22Rv1 (cell line): Measurements from ENCODE around the gene FBLIM1.

Experiments used
- H3K27ac ChIP-seq: fragments of 450-650 bp; 2 replicates; pipeline ENCODE4 v1.5.1; 2017
- ZFX ChIP-seq: fragments of 450-650 bp; IDR thresholded peaks from 2 replicates; pipeline ENCODE4 v1.6.1; 2017; ENCODE audit warnings: antibody characterized with exemption, borderline replicate concordance
- TF ChIP-seq, protein P1 (sequence below): fragments of 450-650 bp; IDR thresholded peaks from 2 replicates; pipeline ENCODE4 v1.5.1; 2017; ENCODE audit warnings: mild to moderate bottlenecking

The FBLIM1 gene

DNA sequence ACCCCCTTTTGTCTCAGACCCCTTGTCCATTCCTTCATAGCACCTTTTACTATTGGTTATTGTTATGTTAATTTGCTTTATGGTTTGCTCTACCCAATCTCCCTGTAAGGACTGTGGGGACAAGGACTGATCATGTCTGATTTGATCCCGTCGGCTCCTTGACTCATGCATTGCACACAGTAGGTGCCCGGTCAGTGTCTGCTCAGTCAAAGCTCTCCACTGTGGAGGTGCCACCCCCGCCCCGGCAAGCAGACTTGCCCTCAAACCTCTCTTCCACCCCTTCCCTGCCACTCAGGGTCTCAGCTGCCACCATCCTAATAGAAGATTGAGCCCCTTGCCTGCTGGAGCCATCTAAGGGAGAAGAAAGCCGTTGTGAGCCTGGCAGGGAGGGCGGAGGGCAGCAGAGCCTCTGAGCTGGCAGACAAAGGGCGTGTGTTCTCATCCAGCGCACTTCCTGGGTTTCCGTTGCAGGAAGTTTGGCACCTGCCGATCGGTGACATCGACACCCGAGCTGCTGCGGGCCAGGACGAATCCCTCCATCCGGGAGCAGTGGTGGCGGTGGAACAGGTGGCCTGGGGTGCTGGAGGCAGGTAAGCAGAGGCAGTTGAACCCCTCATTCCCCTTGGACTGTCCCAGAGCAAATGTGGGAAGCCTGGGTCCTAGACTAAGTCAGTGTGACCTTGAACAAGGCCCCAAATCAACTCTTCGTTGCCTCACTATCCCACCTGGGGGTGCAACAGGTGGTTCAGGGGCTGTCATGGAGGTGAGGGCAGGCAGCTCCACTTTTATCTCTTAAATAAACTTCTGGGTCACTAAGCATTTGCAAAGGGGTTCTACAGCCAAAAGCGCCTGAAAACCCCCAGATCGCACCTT, 2.2 kb upstream of the FBLIM1 start:
- TF ChIP-seq, protein P1, sequence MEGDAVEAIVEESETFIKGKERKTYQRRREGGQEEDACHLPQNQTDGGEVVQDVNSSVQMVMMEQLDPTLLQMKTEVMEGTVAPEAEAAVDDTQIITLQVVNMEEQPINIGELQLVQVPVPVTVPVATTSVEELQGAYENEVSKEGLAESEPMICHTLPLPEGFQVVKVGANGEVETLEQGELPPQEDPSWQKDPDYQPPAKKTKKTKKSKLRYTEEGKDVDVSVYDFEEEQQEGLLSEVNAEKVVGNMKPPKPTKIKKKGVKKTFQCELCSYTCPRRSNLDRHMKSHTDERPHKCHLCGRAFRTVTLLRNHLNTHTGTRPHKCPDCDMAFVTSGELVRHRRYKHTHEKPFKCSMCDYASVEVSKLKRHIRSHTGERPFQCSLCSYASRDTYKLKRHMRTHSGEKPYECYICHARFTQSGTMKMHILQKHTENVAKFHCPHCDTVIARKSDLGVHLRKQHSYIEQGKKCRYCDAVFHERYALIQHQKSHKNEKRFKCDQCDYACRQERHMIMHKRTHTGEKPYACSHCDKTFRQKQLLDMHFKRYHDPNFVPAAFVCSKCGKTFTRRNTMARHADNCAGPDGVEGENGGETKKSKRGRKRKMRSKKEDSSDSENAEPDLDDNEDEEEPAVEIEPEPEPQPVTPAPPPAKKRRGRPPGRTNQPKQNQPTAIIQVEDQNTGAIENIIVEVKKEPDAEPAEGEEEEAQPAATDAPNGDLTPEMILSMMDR = 0 out of 2 replicates have a peak, but pooled peaks have one; percentile 2
- no peak for TF ChIP-seq ZFX
- peak overlapping the region; percentile 74 for H3K27ac ChIP-seq

DNA sequence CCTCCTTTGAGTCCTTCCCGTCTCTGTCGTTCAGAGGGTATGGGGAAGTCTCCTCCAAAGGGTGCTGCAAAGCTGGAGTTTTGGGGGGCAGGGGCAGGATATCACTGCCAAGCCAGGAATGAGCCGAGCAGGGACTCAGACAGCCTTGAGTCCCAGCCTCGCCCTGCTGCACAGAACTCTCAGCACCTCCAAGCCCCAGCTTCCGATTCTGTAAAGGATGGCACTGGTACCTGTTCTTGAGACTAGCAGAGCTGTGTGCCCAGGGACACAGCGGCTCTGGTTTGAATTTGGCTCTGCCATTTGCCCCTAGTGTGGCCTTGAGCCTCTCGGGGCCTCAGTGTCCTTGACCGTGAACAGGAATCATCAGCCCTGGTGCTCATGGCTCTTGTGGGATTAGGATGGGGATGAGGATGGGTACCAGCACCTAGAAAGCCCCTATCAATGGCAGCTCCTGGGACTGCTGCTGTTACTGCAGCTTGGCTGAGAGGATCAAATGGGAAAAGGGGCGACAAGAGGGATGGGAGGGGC, 1.5 kb upstream of the FBLIM1 start:
- peak overlapping the region; percentile 74 for H3K27ac ChIP-seq
- TF ChIP-seq ZFX = no peak
- TF ChIP-seq, protein P1 = no peak

DNA sequence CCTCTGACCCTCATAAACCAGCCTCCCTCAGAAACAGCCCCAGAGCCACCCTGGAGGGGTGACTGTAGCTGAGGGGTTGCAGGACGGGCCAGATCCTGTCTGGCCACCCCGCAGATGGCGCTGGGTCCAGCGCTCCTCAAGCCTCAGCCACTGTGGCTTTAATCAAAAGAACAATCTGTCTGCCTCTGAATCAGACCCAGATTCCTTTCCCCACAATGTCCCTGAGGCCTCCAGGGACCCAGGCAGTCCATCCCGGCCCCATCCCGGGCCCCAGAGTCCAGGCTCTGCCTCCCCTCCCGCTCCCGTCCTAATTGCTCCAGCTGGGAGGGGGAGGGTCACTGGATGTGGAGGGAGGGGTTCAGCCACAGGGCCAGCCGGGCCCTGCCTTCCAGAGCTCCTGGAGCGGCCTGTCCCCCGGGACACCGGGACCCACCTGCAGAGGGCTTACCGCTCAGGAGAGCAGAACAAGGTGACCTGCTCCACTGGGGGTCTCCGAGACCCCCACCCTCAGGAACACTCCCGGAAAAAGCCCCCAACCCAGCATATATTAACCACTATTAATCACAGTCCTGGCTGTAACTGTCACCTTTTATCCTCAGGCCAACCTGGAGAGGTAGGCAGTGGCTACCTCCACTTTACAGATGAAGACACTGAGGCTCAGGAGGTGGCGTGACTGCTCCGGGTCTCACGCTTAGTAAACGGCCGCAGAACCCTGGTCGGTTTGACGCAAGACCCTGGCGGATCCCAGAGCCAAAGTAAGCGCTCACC, 836 bp upstream of the FBLIM1 start:
- H3K27ac ChIP-seq = no peak overlapping the region
- no peak for TF ChIP-seq ZFX
- TF ChIP-seq, protein P1 = no peak

DNA sequence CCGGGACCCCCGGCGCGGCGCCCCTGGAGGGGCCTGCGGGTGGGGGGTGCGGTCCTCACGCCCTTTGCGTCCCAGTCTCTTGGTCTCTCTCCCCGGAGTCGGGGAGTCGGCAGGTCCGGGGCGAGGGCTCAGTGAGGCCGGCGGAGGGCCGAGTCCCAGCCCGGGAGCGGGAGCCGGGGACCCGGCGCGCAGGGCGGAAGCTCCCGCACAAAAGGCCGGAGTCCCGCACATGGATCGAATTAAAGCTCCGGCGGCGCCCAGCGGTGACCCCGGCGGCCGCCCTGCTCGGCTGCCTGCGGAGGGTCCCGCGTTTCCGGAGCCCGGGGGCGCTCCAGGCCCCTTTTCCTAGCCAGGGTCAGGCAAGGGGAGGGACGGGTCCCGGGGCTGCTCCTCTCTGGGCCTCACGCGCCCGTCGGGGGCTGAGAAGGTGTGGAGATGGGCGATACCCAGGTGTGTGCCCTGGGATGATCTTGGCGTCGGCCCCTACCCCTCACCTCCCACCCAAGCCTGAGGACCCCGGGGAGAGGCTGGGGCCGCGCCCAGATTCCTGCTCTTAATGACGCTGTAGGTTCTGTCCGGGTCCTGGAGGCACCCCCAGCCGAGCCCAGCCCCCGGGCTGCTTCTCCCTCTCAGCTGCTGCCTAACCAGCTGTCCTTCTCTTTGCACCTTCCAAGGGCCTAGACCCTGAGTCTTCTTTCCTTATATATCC, 512 bp downstream of the FBLIM1 start:
- no peak overlapping the region for H3K27ac ChIP-seq

DNA sequence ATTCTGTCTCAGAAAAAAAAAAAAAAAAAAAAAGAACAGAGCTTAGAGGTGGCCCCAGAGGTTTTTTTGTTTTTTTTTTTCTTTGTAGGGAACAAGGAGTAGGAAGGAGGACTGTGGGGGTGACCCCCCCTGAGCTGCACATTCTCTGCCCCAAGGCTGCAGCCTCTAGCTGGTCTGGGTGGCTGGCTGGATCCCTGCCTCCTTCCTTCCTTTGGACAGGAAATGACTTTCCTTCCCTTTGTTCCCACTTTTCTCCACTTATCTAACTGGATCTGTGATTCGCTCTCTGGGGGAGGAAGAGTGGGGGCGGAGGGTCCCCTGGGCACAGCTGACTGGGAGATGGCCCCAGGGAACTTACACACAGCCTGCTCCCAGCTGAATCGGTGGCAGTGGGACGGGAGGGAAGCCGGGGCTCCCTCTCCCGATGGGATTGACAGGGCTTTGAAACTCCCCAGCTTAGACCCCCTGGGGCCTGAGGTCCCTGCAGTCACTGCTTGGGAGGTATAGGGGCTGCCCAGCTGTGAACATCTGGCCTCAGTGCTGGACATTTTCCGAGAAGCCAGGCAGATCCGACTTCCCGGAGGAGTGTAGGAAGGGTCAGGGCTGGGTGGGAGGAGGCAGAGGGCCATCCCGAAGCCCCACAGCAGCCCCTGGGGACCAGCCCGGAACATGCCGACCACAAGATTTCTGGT, 2.1 kb downstream of the FBLIM1 start:
- TF ChIP-seq, protein P1 = no peak
- no peak for TF ChIP-seq ZFX
- no peak overlapping the region for H3K27ac ChIP-seq

More for the DNA sequence above, 512 bp downstream of the FBLIM1 start:
- TF ChIP-seq, protein P1 = no peak
- TF ChIP-seq ZFX = no peak

DNA sequence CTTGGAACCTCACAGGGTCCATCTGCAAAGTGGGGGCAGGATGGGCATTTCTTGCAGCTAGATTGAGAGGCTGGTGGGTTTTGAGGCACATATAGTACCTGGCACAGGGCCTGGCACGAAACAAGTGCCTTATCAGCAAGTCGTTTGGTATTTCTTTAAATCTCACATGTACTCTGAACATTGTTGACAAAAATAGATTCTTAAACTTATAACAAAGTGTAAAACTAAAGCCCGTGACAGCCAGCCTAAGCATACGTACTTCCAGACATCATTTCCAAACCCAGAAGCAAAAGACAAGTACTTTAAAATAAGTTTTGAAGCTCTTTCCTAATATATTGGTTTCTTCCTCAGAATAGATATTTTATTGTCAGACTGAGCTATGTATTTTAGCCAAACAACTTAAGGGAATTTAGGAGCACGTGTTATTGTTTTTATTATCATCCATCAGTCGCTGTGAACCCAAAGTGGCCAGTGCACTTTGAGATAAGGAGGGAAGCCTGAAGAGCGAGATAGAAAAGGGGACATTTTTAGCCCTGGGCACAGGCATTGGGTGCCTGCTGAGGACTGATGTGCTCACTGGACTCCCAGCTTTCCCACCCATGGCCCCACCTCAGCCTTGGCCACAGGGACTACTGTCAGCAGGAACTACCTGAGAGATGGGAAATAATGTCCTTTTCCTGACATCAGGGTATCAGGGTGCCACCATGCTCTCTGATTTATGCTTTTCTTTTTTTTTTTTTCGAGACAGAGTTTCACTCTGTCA, 3.0 kb downstream of the FBLIM1 start:
- H3K27ac ChIP-seq = no peak overlapping the region
- TF ChIP-seq, protein P1 = no peak
- TF ChIP-seq ZFX = no peak
